ENCODE results near the gene GTPBP10.

Gene GTPBP10

GRCh38 chr7:90432752-90433151 lies 86.2 kb downstream of the GTPBP10 start:
- no peak for DNase-seq (ENCODE audit: low spot score)

- no peak for DNase-seq (ENCODE audit: low spot score)
Observed at GRCh38 chr7:90433221-90433620, 86.7 kb downstream of the GTPBP10 start.

All from NAMALWA (cell line).